ENCODE results near the gene BRD3.
"Not testable (repeated sequence)": the region's sequence is repeated elsewhere in the genome, so short reads cannot be mapped to it uniquely, and the experiment has no call there.

Gene BRD3

DNA sequence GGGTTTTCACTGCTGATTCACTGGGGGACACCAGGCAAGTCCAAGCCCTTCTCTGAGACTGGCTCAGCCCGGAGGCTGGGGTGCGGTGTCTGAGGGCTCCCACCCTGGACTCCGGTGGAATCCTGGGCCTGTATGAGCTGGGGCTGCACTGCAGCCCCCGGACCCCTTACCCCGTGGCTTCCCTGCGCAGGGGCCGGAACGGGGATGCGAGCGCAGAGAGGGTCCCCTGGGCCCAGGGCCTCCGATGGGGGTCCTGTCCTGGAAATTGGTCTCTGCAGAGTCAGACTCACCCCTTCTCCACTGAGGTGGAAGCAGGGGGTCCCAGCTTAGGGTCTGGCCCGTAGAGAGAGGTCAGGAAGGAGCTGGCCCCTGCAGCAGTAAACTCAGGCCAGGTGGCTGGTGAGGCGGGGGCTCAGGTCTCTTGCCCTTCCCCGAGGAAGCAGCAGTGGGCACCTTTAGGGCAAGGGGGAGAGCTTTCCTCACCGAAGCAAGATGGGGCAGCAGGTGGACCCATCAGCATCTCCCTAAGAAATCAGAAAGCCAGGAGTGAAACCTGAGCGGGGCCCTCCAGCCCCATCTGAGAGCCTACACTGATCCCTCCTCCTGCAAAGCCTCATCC is 74.1 kb downstream of the BRD3 start:
- DNase-seq (ENCODE audit: low read depth, low spot score), result no peak

DNA sequence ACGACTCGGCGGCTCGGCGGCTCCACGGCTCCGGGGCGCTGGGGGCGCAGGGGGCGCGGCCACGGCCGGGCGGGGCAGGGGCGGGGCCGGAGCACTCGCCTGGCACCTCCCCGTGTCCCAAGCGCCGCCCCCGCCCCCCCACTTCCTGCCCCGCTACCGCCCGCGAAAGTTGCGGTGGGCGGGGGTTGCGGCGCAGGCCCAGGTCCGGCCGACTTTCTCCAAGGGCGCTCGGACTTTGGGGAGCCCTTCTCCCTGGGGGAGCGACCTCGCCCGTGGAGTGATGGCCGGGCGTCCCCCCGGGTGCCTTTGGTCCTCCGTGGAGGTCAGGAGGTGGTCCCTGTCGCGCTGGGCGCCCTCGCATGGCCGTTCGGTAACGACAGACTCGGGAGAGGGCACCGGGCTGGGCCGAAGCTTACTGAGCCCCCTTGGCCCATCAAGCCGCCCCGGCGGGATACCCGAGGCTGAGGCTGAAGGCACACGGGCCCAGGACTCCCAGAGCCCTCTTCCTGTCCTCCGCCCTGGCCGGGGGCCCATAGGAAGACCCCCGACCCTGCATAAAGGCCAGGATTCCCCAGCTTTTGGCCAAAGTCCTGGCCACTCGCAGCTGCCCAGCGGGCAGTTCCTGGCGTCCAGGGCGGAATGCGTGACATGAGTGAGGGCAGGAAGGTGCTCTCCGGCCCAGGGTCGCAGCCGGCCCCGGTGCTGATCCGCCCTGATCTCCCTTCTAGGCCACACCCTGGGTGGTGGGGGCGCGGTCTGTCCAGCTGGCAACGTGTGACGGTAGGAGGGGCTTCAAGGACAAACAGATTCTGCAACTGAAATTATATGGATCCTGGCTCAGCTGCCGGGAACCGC is 74.8 kb downstream of the BRD3 start:
- DNase-seq (ENCODE audit: low read depth, low spot score), result peak; percentile 60

DNA sequence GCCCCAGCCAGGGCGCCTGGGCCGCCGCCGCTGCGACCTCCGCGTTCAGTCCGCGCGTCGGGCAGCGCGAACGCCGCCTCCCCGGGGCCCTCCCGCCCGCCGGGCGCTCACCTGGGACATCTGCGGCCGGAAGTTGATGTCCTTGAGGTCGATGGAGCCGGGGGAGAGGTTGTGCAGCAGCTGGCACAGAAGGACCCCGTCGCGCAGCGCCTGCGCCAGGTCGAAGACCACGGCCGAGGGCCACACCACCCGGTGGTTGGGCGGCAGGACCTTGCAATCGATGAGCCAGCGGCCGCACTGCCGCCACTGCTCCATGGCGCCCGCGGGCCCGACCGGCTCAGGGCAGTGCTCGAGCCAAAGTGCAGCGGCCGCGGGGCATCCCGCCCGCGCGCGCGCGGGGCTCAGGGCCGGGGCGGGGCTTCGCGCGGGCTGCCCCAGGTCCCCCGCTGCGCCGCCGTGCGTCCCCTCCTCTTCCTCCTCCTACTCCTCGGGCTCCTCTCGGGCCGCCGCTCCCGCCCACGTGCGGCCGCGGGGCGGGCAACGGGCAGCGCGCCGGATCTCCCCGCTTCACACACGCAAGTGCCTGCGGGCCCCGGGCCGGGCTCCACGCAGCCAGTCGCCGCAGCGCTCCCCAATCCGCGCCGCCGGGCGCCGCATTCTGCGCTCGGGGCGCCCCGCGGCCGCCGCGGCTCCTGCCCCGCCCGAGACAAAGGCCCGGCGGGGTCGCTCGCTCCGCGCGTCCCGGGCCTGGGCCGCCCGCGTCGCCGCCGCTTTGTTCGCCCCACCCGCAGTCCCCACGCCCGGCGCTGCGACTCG is 75.7 kb downstream of the BRD3 start, which contains the start of gene VAV2:
Gene VAV2, minus strand, starts transcription at position 361 of the 816 bp plus-strand sequence. Its CDS starts 46 bp downstream, at position 315.
- DNase-seq (ENCODE audit: low read depth, low spot score), result no peak

DNA sequence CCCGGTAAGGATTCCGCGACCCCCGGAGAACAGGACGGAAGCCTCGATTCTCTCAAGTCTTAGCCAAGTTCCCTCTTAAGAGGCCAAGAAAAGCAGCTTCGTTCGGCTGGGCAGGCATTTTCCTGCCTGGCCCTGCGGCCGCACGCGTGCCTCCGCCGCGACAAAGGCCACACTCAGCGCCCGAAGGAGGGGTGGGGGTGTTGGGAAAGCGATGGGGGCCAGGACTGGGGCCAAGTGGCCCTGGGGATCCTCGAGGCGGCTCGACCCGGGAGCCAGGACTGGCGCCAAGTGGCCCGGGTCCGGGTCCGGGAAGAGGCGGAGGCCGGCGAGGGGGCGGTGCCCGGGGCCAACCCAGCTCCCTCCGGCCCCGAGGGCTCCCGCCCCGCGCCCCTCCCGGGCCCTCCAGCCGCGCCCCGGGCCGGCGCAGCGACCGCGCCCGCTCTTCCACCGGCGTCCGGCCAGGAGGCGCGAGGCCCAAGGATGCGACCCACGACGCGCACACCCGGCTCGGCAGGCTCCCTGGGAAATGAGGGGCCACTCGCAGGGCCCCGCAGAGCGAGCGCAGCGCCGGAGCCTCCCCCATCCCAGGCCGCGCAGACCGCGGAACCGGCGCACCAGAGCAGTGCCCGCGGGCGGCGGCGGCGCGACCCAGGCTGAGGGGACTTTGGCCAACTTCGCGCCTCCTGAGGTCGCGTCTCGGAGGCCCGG is 76.5 kb downstream of the BRD3 start:
- DNase-seq (ENCODE audit: low read depth, low spot score), result no peak

DNA sequence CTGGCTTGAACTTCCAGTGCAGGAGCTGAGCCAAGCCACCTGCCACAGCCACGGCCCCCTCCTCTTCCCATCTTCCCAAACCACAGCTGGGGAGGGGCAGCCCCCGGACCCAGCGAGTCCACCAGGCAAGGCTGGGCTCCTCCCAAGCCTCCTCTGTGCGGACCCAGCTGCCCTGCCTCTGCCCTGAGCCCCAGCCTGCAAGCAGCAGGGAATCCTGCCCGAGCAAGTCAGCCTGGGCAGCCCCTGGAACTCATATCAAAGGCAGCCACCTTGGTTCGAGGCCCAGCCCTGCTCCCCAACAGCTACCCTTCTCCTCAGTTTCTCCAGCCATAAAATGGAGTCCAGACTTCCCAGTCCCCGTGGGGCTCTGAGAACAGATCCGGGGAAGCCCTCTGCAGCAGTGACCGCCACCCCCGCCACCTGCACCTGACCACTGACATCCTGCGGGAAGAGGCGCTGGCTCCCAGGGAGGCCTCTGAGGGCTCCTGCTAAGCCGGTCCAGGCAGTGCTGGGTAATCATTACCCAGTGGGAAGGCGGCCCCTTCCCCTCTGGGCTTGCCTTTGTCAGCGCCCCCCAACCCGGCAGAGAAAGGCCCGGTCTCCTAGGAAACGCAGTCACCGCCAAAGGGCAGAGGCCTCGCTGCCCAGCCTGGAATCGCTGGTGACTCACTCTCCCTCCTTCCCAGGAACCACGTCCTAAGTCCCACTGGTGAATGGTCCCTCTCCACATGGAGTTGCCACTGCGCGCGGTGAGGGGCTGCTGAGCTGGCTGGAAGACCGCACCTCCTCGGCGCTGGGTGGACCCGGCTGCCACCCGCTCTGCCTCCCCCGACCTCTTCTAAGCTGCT is 77.2 kb downstream of the BRD3 start:
- no peak for DNase-seq (ENCODE audit: low read depth, low spot score)

DNA sequence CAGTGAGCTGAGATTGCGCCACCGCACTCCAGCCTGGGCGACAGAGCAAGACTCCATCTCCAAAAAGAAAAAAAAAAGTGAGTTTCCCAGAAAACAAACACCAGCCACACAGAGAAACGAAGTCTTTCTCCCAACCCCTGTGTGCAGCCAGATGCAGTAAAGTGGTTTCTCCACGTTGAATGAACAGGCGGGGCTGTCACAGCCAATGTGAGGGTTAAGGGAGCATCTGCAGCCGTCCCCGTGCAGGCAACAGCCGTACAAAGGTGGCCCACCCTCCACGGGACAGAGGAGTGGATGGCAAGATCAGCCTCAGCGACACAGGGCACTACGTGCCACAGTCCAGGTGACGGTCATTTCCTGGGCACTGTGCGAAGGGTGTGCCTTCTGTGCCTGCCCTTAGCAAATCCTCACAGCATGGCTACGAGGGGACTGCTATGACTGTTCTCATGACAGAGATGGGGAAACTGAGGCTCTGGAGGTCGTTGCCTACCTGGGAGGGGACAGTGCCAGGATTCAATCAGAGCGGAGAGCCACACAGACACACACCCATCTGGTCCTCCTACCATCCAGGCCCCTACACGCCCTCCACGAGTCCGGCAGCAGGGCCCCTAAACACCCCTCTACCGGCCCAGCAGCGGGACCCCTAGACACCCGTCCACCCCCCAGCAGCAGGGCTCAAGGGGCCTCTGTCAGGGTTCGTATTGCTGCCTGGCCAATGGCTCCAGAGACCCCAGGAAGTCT is 78.0 kb downstream of the BRD3 start:
- no peak for DNase-seq (ENCODE audit: low read depth, low spot score)

DNA sequence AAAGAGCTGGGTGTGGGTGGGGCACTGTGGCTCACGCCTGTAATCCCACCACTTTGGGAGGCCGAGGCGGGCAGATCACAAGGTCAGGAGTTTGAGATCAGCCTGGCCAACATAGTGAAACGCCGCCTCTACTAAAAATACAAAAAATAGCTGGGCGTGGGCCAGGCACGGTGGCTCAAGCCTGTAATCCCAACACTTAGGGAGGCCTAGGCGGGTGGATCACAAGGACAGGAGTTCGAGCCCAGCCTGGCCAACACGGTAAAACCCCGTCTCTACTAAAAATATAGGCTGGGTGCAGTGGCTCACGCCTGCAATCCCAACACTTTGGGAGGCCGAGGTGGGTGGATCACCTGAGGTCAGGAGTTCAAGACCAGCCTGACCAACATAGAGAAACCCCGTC is 79.1 kb downstream of the BRD3 start:
- not testable (repeated sequence) for DNase-seq (ENCODE audit: low read depth, low spot score)

DNA sequence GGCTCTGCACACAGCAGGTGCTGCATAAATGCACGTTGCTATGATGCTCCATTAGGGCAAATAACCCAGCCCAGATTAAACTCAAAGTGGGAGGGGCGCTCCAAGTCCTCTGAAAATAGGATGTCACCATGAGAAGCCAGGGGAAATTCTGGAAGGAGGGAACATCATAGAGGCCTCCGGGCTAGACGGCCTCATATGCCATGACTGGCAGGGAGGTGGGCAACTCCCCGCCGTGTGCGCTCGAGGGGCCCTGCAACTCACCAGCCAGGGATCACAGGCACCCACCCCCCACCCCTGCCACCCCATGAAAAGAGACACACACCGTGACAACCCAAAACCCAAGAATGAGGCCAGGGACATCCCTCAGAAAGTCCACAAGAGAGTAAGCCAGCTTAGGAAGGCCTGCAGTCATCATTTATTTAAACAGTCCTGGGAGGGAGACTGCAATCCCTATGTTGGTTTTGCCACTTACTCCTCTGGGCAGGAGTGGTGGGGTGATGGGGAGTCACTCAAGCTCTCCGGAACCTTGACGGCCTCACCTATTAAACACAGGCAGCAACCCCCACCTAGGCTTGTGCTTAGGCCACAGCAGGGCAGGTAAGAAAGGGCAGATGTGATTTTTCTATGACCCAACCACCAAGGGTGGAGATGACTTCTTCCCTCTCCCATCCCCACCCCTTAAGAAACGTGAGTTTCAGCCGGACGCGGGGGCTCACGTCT is 79.7 kb downstream of the BRD3 start:
- DNase-seq (ENCODE audit: low read depth, low spot score), result no peak

DNA sequence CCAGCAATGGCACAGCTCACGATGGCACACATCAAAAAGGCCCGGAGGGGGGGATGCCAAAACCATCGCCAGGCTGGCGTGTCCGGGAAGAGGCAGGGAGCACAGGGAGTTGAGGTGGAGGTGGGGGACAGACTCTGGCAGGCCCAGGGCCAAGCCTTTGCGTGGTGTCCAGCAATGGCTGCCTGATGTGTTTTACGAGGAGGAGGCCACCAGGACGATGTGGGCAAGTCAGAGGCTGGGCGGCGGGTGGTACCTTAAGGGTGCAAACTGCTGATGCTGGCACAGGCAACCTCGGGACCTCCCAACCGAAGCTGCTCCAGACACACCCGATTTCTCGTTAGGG is 80.4 kb downstream of the BRD3 start:
- DNase-seq (ENCODE audit: low read depth, low spot score), result no peak

DNA sequence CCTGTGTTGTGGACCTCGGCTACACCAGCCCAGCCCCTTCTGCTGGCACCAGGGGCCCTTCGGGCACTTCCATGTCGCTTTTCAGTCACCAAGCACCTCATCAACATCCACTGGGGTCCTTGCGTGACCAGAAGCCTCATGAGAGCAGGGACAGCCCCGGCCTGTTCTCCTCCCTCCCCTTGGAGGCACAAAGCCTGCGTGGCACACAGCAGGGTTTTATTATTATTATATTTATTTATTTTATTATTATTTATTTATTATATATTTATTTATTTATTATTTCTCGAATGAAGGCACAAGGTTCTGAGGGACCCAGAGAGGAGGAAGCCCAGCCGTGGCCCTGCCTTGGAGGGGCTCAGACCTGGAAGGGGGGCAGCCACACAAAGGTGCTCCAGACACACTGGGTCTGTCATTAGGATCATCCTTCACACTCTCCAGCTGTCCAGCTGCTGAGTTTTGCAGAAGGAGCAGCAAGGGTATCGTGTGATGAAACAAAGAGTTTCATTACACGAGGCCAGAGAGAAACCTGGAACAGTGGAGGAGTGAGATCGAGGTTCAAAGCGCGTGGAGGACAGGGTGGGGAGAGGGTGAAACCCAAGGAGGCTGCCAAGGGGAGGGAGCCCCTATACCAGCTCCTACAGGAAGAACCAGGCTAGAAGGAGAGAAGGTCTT is 80.9 kb downstream of the BRD3 start:
- no peak for DNase-seq (ENCODE audit: low read depth, low spot score)

DNA sequence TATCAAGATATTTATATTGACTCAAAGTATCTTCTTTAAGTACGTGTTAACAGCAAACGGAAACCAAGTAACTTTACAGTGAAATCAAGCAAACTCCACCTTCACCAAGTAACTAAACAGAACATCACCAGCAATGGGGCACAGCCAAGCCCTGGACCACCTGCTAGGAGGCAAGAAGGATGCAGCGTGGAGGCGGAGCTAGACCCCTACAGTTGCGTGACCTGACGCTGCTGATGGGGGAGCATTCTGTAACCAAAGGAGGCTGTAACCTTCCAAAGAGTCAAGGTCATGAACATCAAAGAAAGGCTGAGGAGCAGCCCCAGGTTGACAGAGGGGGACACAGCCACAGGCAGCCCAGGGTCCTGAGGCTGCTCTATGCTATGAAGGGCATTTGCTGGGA is 81.8 kb downstream of the BRD3 start:
- DNase-seq (ENCODE audit: low read depth, low spot score), result no peak

DNA sequence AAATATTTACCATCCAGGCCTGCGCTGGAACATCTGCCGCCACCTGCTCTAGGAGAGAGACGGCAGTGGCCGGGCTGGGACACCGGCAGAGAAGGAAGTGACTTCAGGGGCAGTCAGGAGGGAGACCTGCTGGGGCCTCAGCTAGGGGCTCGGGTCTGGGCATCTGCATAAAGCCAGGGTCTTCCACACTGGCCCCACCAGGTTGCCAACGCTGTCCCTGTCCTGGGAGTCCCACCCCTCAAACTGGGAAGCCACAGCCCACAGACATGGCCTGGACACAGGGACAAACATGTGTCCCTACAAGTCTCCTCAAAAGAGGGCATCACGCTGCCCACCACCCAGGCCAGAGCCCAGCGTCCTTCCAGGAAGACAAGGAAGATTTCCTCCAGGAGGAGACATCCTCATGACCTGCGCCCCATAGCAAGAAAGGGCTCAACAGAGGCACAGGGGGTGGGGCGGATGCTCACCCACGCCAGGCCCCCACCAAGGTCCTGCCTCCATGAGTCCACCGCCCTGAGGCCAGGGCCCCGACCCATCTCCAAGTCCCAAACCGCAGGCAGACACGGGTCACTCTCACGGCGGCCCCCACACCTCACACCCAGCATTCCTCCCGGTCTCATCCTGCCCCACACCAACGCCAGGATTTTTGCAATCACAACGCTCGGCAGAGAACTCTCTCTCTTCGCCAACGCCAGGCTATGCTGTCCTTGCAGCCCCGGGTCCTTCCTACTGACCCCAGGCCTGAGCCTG is 84.7 kb downstream of the BRD3 start:
- no peak for DNase-seq (ENCODE audit: low read depth, low spot score)

DNA sequence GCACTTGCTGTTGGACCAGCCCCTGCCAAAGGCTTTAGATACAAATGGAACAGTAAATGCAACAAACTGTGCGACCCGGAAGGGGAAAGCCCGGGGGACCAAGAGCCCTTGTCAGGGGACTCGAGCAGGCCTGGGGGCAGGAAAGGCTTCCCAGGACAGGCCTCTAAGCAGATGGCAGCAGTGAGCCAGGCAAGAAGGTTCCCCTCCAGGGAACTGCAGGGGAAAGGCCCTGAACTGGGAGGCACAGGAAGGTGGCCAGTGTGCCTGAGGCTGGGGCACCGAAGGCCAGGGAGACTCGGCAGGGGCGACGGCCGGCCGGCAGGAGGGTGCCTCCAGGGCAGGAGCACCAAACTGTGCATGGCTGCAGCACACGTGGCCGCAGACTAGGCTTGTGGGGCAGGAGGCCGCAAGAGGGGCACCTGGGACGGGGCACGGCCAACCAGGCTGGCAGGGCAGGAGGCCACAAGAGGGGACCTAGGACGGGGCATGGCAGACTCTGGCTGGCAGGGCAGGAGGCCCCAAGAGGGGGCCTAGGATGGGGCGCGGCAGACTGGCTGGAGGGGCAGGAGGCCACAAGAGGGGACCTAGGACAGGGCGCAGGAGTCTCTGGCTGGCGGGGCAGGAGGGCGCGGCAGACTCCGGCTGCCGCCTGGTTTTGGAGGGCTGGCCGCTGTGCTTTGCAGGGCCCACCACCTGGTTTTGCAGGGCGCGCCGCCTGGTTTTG is 85.7 kb downstream of the BRD3 start:
- DNase-seq (ENCODE audit: low read depth, low spot score), result no peak

DNA sequence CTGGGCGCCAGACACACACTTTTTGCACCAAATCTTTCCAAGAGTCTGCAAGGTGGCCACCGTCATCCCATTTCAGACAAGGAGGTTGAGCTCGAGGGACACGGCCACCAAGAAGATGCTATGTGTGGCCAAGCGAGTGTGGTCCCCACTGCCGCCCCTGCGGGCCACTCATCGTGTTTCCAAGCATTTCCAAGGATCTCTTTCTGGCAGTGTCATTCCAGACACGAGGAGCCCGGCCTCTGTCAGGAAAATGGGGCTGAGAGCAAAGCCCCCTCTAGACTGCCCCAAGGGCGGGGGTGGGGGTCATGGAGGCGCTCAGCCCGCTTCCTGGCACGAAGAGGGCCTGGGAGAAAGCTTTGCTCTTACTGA is 86.3 kb downstream of the BRD3 start:
- DNase-seq (ENCODE audit: low read depth, low spot score), result no peak

DNA sequence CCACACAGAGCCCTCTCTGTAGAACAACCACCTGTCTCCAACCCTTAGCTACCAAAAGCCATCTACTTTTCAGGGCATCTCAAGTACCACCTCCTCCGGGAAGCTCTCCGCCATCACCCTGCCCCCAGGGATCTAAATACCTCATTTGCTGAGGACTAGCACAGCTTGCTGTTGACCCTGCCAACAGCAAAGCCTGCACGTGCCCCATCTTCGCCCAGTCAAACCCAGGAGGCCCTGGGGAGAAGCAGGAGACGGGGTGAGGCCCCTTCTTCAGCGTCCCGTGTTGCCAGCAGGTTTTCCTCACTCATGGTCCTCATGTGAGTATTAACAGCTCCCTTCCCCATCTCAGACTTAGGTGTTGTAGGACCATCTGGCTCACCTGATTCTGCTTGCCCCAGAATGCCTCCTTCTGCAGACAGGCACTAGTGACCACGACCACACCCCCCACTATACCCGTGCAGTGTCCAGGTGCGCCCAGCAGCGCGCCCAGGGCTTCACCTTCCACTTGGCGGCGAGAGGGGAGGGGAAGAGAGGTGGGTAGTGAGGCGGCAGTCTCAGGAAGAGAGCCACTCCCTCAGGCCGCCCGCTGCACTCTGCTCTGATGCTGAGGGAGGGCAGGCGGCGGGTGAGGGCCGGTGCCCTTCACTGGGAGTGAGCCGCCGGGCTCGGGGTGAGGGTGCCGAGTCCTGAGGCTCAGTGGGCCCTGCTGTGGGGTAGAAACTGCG is 86.8 kb downstream of the BRD3 start:
- no peak for DNase-seq (ENCODE audit: low read depth, low spot score)

Measured in activated naive CD8-positive, alpha-beta T cell treated with anti-CD3 and anti-CD28 coated beads, Interleukin-2, amount 50 U/mL, for 16 hours (primary cell).